ENCODE measurements around the gene NOL3.

DNA sequence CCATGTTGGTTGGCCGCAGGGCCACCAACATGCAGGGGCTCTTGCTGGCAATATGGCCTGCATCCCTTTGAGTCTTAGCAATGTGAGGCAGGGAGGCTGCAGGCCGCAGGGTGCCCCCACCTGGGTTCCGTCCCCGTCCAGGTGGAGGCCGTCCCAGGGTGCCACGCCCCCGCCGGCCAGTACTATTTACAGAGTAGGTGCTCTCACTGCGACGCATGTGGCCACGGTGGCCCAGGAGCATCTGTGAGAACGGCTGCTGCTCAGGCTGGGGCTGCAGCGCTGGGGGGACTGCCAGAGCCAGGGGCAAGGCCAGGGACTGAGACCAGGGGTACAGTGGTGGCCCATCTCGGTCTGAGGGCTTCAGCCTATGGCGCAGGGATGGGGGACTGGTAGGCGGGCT lies 9.8 kb downstream of the NOL3 start:
- TF ChIP-seq, protein P1, sequence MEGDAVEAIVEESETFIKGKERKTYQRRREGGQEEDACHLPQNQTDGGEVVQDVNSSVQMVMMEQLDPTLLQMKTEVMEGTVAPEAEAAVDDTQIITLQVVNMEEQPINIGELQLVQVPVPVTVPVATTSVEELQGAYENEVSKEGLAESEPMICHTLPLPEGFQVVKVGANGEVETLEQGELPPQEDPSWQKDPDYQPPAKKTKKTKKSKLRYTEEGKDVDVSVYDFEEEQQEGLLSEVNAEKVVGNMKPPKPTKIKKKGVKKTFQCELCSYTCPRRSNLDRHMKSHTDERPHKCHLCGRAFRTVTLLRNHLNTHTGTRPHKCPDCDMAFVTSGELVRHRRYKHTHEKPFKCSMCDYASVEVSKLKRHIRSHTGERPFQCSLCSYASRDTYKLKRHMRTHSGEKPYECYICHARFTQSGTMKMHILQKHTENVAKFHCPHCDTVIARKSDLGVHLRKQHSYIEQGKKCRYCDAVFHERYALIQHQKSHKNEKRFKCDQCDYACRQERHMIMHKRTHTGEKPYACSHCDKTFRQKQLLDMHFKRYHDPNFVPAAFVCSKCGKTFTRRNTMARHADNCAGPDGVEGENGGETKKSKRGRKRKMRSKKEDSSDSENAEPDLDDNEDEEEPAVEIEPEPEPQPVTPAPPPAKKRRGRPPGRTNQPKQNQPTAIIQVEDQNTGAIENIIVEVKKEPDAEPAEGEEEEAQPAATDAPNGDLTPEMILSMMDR (conservative IDR thresholded peaks at IDR 0.05; ENCODE audit: low read length): no peak
- TF ChIP-seq EZH2phosphoT487 (IDR thresholded peaks at IDR 0.05; ENCODE audit: borderline replicate concordance): no peak
